Measurements from ENCODE around the gene S100A14.
"Not testable (repeated sequence)": the region's sequence is repeated elsewhere in the genome, so short reads cannot be mapped to it uniquely, and the experiment has no call there.

Gene S100A14

GRCh38 chr1:153616144-153616916 lies at the start of gene S100A14:
TSS of gene S100A14 (minus strand) at chr1:153616325. CDS start at chr1:153615858, 467 bp downstream.
- no peak for DNase-seq

DNA sequence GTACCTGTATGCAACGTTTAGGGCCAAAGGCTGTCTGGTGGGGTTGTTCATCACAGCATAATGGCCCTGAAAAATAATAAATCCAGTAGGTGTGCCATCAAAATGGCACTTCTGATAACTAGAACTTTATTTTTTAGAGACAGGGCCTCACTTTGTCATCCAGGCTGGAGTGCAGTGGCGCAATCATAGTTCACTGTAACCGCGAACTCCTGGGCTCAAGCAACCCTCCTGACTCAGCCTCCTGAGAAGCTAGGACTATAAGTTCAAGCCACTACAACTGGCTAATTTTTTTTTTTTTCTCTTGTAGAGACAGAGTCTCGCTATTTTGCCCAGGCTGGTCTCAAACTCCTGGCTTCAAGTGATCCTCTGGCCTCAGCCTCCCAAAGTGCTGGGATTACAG lies 47.1 kb upstream of the S100A14 start:
- DNase-seq: no peak

DNA sequence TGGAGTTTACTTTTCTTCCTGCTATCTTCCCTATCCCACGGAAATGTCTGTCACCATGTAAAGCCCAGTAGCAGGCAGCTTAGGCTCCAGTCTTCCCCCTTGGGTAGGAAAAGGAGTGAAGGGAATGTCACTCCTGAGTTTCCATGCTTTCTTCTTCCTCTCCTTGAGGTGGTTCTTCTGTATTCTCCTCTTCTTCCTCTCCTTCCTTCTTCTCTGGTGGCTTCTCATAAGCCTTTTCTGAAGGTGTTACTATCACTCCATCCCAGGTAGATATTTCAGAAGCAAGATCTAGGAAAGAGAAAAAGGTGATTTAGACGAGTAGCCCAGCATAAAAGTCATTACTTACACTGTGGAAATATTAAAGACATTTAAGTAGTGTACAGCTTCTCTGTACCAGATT lies 46.1 kb upstream of the S100A14 start:
- no peak for DNase-seq

DNA sequence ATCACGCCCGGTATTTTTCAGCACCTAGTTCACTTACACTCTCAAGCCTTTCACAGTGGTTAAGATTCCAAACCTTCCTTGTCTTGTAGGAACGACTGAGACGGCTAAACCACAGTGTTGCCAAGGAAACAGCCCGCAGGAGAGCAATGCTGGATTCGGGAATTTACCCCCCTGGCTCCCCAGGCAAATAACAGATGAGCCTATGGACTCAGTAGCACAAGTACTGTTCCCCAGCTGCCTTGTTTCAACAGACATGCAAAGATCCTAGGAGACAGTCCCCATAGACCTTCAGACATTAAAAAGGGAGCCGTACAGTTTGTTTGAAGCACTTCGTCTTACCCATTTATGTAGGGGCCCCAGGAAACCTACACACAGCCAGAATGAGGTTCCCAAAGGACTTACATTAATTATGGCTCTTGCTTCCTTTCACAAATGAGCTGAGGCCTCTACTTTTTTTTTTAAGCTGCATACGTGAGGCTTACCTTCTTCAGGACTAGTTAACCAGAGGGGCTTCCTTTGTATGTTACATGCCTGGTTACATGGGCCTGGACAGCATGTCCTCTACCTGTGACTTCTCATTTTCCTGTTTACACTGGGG lies 45.1 kb upstream of the S100A14 start:
- no peak for DNase-seq

GRCh38 chr1:153659656-153660055 lies 43.5 kb upstream of the S100A14 start:
- DNase-seq: no peak

- no peak for DNase-seq
These were observed 43.0 kb upstream of the S100A14 start for GRCh38 chr1:153659175-153659534.

GRCh38 chr1:153658400-153659174 lies 42.5 kb upstream of the S100A14 start, which contains the start of gene SNAPIN:
TSS of gene SNAPIN (plus strand) at chr1:153658703. CDS start at chr1:153658744, 41 bp downstream.
- peak; percentile 90 for DNase-seq

DNA sequence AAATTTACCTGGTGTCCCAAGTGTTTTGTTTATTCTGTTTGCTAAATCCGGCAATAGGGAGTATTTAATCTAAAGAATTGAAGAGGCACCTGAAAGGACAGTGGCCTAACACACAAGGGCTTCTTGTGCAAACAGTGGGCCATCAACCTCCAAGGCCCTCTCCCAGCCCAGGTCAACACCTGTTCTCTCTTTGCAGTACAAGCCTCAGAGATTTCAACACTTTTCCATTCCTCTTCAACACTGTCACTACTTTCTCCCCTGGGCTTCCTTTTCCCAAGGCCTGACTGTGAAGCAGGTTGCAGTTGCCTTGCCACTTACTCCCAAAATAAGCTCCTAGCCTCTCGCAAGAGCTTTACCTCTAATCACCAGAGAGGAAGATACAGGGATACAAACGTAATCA lies 39.2 kb upstream of the S100A14 start:
- peak; percentile 19 for DNase-seq

- no peak for DNase-seq
These were observed 36.8 kb upstream of the S100A14 start for GRCh38 chr1:153652805-153653500.

- no peak for DNase-seq
These were observed 35.6 kb upstream of the S100A14 start for GRCh38 chr1:153651771-153652170.

DNA sequence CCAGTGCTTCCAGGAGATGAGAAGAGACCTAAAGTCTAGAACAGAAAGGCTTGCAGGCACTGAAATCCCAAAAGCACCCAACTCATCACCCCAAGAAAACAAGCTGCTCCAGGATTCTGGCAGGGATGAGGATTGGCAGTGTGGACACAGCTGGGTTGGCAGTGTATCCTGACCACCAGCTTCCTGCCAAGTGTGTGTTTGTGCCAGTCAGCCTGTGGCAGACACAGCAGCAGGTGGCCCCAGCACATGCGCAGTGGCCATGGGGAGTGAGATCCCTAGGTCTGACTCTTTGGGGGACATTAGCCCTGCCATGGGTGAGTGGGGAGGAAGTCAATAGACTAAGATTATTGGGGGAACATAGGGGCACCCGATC lies 33.7 kb upstream of the S100A14 start:
- DNase-seq: peak; percentile 95

GRCh38 chr1:153649137-153649862 lies 33.2 kb upstream of the S100A14 start:
- peak; percentile 75 for DNase-seq

GRCh38 chr1:153648000-153648643 lies 32.0 kb upstream of the S100A14 start:
- DNase-seq: no peak

- DNase-seq: no peak
These were observed 31.2 kb upstream of the S100A14 start for GRCh38 chr1:153647346-153647714.

- DNase-seq: no peak
These were observed 30.7 kb upstream of the S100A14 start for GRCh38 chr1:153646672-153647345.

DNA sequence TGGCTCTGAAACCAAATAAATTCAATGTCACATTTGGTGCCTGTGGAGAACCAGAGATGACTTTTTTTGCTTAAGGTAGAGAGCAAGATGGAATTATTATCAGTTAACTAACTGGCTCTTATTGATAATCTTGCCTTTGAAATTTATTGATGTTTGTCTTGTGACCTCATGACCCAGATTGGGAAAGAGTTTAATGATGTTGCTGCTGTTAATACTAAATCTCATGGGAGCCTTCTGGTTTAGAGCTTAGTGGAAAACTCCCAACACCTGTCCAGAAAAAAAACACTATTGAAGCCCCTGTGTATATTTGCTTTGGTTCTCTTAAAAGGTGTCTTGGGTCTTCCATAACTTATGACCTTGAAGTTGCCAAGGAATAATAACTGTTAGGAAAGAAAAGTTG lies 27.7 kb upstream of the S100A14 start:
- DNase-seq: no peak

DNA sequence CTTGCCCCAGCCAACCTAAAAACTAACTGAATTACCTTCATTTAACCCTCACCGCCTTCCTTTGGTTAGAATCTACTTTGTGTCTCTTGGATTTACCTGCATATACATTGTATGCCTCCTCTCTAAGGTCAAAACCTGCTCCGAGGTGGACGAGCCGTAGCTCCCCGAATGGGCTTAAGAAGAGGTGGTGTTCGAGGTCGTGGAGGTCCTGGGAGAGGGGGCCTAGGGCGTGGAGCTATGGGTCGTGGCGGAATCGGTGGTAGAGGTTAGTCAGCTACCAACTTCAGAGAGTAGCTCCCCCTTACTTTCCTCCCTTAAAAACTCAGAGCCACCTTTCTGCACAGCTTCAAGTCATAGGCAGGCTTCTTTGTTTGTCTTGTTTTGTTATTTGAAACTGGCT lies 27.0 kb upstream of the S100A14 start:
- no peak for DNase-seq

- DNase-seq: no peak
These were observed 26.0 kb upstream of the S100A14 start for GRCh38 chr1:153642161-153642560.

GRCh38 chr1:153640861-153641260 lies 24.7 kb upstream of the S100A14 start:
- no peak for DNase-seq

- not testable (repeated sequence) for DNase-seq
These were observed 24.1 kb upstream of the S100A14 start for GRCh38 chr1:153640213-153640612.

- DNase-seq: no peak
These were observed 23.2 kb upstream of the S100A14 start for GRCh38 chr1:153639280-153639679.

All from NCI-H1092 treated with DMSO at 0.1 percent for 48 hours (cell line).